ENCODE results near the gene TUBGCP6. TPM values are rescaled to one million over a fixed set of nuclear protein-coding genes. Genes with fewer than 3 reads are reported as not detected.

Gene TUBGCP6
- total RNA-seq, 4 donors from 2014 or later = 43.8 to 110 (median 73.1) TPM

DNA sequence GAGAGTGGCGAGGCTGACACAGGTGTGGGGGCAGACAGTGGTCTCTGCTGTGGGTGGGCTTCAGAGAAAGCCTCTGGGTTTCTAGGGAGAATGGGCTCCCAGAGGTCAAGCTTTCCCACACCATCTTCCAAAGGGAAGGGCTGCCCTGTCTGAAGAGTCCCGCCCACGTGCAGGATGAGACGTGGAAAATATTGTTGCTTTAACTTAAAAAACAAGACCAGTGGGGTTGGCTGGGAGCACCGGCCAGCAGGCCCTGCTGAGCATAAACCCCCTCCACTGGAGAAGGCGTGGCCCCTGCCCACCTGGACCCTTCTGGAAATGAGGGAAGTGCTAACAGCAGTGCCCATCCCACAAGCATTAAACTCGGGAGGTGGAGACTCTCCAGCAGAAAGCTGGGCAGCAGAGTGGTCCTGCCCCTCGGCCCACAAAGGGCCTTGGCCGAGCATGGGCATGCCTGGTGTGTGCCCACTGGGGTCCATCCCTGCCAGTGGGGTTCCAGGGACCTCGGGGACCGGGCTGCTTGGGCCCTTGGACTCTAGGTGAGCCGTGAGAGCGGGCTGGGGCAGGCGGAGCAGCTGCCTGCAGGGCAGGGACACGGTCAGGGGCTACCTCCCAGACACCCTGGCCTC, 28.7 kb downstream of the TUBGCP6 start:
- no peak overlapping the region for H3K4me3 ChIP-seq
- intact Hi-C loops (cut with DNase I; ENCODE audit: low total_unique reads) = no loop called here
- no peak overlapping the region for H3K27ac ChIP-seq
- H3K27me3 ChIP-seq = no peaks in the 10 kb centered on the region
- TF ChIP-seq EP300 (IDR thresholded peaks at IDR 0.05; ENCODE audit: low read depth) (no peak), POLR2AphosphoS5 (IDR thresholded peaks at IDR 0.05) (no peak)
- H3K4me1 ChIP-seq = peaks cover 0 to 8% (median 2%) of the 10 kb centered on the region in 4 donors
- DNase-seq = no peak
- H3K36me3 ChIP-seq = peaks cover 0 to 40% (median 14%) of the 10 kb centered on the region in 4 donors
- H3K9me3 ChIP-seq = no peaks in the 10 kb centered on the region
- whole genome bisulfite sequencing, 2 donors (ENCODE audit: low coverage in 1 of 2) = 88% methylated on average over 12 of the region's 15 CpGs; no CpG with 5 or more reads in 1 of the 2 donors
- in situ Hi-C loops (cut with MboI; ENCODE audit: low pct_ligation_motif_present in 1 of 4, low pct_unique_long_range_greater_than_20kb in 1 of 4, low sequenced_read_pairs in 3 of 4) = loop anchor here in 1 of 4 donors (10.0 kb wide), 1 partner anchor 71 kb away; no protein-coding TSS in a partner anchor

DNA sequence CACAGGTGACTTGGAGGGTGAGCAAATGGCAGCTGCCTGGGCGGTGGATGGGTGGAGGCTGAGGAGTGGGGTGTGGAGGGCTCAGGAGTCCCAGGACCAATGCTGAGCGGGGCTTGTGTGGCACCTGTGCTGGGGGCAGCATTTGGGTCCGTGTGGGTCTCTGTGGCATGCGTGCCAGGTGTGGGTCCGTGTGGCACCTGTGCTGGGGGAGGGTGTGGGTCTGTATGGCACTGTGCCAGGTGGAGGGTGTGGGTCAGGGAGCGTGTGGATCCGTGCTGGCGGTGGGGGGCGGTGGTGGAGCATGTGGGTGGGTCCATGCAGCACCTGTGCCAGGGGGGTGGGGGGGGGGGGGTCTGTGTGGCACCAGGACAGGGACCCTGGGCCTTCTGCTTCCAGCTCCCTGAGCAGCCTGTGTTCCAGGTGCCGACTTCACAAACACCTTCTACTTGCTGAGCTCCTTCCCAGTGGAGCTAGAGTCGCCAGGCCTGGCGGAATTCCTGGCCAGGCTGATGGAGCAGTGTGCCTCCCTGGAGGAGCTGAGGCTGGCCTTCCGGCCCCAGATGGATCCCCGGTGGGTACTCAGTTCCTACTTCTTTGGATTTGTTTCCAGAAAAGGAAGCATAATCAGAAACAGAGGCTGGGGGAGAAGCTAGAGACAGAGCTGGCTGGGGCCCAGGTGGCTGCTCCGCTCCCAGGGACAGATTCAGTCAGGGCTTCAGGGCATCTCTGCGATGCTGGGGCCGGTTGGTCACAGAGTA, 29.3 kb downstream of the TUBGCP6 start:
- no peak for DNase-seq
- intact Hi-C loops (cut with DNase I; ENCODE audit: low total_unique reads) (no loop called here), in situ Hi-C loops (cut with MboI; ENCODE audit: low pct_ligation_motif_present in 1 of 4, low pct_unique_long_range_greater_than_20kb in 1 of 4, low sequenced_read_pairs in 3 of 4) (loop anchor here in 1 of 4 donors (10.0 kb wide), 1 partner anchor 71 kb away; no protein-coding TSS in a partner anchor)
- Histone ChIP-seq H3K4me1 (peaks cover 0 to 8% (median 2%) of the 10 kb centered on the region in 4 donors), H3K27me3 (no peaks in the 10 kb centered on the region), H3K36me3 (peaks cover 0 to 41% (median 14%) of the 10 kb centered on the region in 4 donors), H3K9me3 (no peaks in the 10 kb centered on the region), H3K4me3 (no peak overlapping the region), H3K27ac (no peak overlapping the region)
- TF ChIP-seq EP300 (IDR thresholded peaks at IDR 0.05; ENCODE audit: low read depth) (no peak), POLR2AphosphoS5 (IDR thresholded peaks at IDR 0.05) (no peak), POLR2A (IDR thresholded peaks at IDR 0.05) (no peak)
- TF ChIP-seq, protein P1, sequence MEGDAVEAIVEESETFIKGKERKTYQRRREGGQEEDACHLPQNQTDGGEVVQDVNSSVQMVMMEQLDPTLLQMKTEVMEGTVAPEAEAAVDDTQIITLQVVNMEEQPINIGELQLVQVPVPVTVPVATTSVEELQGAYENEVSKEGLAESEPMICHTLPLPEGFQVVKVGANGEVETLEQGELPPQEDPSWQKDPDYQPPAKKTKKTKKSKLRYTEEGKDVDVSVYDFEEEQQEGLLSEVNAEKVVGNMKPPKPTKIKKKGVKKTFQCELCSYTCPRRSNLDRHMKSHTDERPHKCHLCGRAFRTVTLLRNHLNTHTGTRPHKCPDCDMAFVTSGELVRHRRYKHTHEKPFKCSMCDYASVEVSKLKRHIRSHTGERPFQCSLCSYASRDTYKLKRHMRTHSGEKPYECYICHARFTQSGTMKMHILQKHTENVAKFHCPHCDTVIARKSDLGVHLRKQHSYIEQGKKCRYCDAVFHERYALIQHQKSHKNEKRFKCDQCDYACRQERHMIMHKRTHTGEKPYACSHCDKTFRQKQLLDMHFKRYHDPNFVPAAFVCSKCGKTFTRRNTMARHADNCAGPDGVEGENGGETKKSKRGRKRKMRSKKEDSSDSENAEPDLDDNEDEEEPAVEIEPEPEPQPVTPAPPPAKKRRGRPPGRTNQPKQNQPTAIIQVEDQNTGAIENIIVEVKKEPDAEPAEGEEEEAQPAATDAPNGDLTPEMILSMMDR (IDR thresholded peaks at IDR 0.05) = no peak
- 71 to 100% methylated on average over 2 to 14 of the region's 17 CpGs for WGBS, 2 donors (ENCODE audit: low coverage in 1 of 2)

DNA sequence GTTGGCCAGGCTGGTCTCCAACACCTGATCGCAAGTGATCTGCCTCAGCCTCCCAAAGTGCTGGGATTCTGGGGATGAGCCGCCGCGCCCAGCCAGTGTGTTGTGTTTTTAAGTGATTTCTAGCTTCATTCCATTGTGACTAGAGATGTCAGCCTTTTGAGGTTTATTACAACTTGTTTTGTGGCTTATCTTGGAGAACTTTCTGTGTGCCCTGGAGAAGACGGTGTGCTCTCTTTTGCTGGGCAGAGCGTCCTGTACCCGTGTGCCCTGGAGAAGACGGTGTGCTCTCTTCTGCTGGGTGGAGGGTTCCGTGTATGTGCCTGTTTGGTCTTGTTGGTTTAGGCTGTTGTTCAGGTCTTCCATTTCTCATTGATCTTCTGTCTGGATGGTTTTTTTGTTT, 31.6 kb downstream of the TUBGCP6 start:
- H3K9me3 ChIP-seq = no peaks in the 10 kb centered on the region
- WGBS, 2 donors (ENCODE audit: low coverage in 1 of 2) = 90 to 98% methylated on average over 9 of the region's 9 CpGs
- no peak overlapping the region for H3K4me3 ChIP-seq
- no peak for DNase-seq
- intact Hi-C loops (cut with DNase I; ENCODE audit: low total_unique reads) (loop anchor here (5.0 kb wide), 1 partner anchor 61 kb away; no protein-coding TSS in a partner anchor), in situ Hi-C loops (cut with MboI; ENCODE audit: low pct_ligation_motif_present in 1 of 4, low pct_unique_long_range_greater_than_20kb in 1 of 4, low sequenced_read_pairs in 3 of 4) (loop anchor here in 1 of 4 donors (10.0 kb wide), 1 partner anchor 68 kb away; no protein-coding TSS in a partner anchor)
- H3K36me3 ChIP-seq = peaks cover 0 to 44% (median 14%) of the 10 kb centered on the region in 4 donors
- TF ChIP-seq, protein P1 (IDR thresholded peaks at IDR 0.05) = no peak
- no peak for TF ChIP-seq POLR2AphosphoS5 (IDR thresholded peaks at IDR 0.05)
- no peak for TF ChIP-seq EP300 (IDR thresholded peaks at IDR 0.05; ENCODE audit: low read depth)
- TF ChIP-seq POLR2A (IDR thresholded peaks at IDR 0.05) = no peak
- no peak overlapping the region for H3K27ac ChIP-seq
- peaks cover 0 to 3% (median 0%) of the 10 kb centered on the region in 4 donors for H3K4me1 ChIP-seq
- no peaks in the 10 kb centered on the region for H3K27me3 ChIP-seq

DNA sequence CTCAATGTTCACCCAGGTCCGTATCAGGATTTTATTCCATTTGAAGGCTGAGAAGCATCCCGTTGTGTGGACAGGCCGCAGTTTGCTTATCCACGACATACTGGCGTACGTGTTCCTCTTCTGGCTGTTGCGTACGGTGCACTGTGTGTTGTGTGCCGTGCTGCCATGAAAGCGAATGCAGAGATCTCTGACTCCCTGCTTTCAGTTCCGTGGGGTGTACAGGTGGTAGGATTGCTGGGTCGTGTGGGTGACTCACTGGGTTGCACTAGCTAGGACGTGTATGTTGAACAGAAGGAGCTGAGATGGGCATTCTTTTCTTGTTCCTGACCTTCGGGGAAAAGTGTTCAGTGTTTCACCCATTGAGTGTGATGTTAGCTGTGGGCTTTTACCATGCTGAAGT, 33.7 kb downstream of the TUBGCP6 start:
- in situ Hi-C loops (cut with MboI; ENCODE audit: low pct_ligation_motif_present in 1 of 4, low pct_unique_long_range_greater_than_20kb in 1 of 4, low sequenced_read_pairs in 3 of 4) = loop anchor here in 1 of 4 donors (10.0 kb wide), 1 partner anchor 66 kb away; no protein-coding TSS in a partner anchor
- peaks cover 0 to 29% (median 2%) of the 10 kb centered on the region in 4 donors for H3K36me3 ChIP-seq

More for the DNA sequence above, 33.7 kb downstream of the TUBGCP6 start:
- no peak for DNase-seq
- WGBS, 2 donors (ENCODE audit: low coverage in 1 of 2) = 92 to 96% methylated on average over 4 to 14 of the region's 14 CpGs
- Histone ChIP-seq H3K4me1 (peaks cover 0 to 7% (median 1%) of the 10 kb centered on the region in 4 donors), H3K9me3 (no peaks in the 10 kb centered on the region), H3K4me3 (no peak overlapping the region), H3K27ac (no peak overlapping the region), H3K27me3 (no peaks in the 10 kb centered on the region)
- TF ChIP-seq, protein P1 (IDR thresholded peaks at IDR 0.05) = no peak
- TF ChIP-seq EP300 (IDR thresholded peaks at IDR 0.05; ENCODE audit: low read depth) (no peak), POLR2AphosphoS5 (IDR thresholded peaks at IDR 0.05) (no peak), POLR2A (IDR thresholded peaks at IDR 0.05) (no peak)
- intact Hi-C loops (cut with DNase I; ENCODE audit: low total_unique reads) = loop anchor here (5.0 kb wide), 1 partner anchor 59 kb away; no protein-coding TSS in a partner anchor

Measured in transverse colon (tissue), 4 donors.